Measurements from ENCODE around the gene ALKBH1.
"Not testable (repeated sequence)": the region's sequence is repeated elsewhere in the genome, so short reads cannot be mapped to it uniquely, and the experiment has no call there.

The ALKBH1 gene
- total RNA-seq = 6.8 to 7.7 (median 7.1) reads per million in 3 donors

GRCh38 chr14:77707724-77708408 lies at the start of gene ALKBH1, which contains the start of gene SLIRP:
TSS of gene ALKBH1 (minus strand) at chr14:77708023. CDS start at chr14:77708004, 19 bp downstream.
TSS of gene SLIRP (plus strand) at chr14:77708103. CDS start at chr14:77708112, 9 bp downstream.
- Histone ChIP-seq H3K9me3 (ENCODE audit: control insufficient read depth, low read length) (no peaks in the 10 kb centered on the region), H3K4me3 (ENCODE audit: insufficient read depth, low read depth, low read length, poor library complexity, severe bottlenecking) (peak within 1 kb of the TSS; percentile 96), H3K27me3 (replicated peaks; ENCODE audit: control insufficient read depth, insufficient read depth, low read length, poor library complexity, severe bottlenecking) (no peaks in the 10 kb centered on the region), H3K4me1 (ENCODE audit: control insufficient read depth, insufficient read depth, low read length, poor library complexity, severe bottlenecking) (peaks cover 20% of the 10 kb centered on the region), H3K27ac (ENCODE audit: insufficient read depth, low read length, poor library complexity, severe bottlenecking) (peak within 1 kb of the TSS; percentile 76), H3K36me3 (ENCODE audit: control insufficient read depth, insufficient read depth, low read length) (peaks cover 43% of the 10 kb centered on the region)
- peak; percentile 70 to 82 (median 80) for DNase-seq

- DNase-seq = no peak
- Histone ChIP-seq H3K27me3 (replicated peaks; ENCODE audit: control insufficient read depth, insufficient read depth, low read length, poor library complexity, severe bottlenecking) (no peaks in the 10 kb centered on the region), H3K4me1 (ENCODE audit: control insufficient read depth, insufficient read depth, low read length, poor library complexity, severe bottlenecking) (peaks cover 2% of the 10 kb centered on the region), H3K36me3 (ENCODE audit: control insufficient read depth, insufficient read depth, low read length) (peaks cover 58% of the 10 kb centered on the region), H3K9me3 (ENCODE audit: control insufficient read depth, low read length) (no peaks in the 10 kb centered on the region), H3K27ac (ENCODE audit: insufficient read depth, low read length, poor library complexity, severe bottlenecking) (no peak overlapping the region), H3K4me3 (ENCODE audit: insufficient read depth, low read depth, low read length, poor library complexity, severe bottlenecking) (no peak overlapping the region)
These were observed 45.1 kb upstream of the ALKBH1 start for GRCh38 chr14:77752799-77753516.

- DNase-seq = no peak
- no peak overlapping the region for H3K4me3 ChIP-seq (ENCODE audit: insufficient read depth, low read depth, low read length, poor library complexity, severe bottlenecking)
- H3K4me1 ChIP-seq (ENCODE audit: control insufficient read depth, insufficient read depth, low read length, poor library complexity, severe bottlenecking) = no peaks in the 10 kb centered on the region
- H3K27ac ChIP-seq (ENCODE audit: insufficient read depth, low read length, poor library complexity, severe bottlenecking) = no peak overlapping the region
- H3K9me3 ChIP-seq (ENCODE audit: control insufficient read depth, low read length) = no peaks in the 10 kb centered on the region
- peaks cover 58% of the 10 kb centered on the region for H3K36me3 ChIP-seq (ENCODE audit: control insufficient read depth, insufficient read depth, low read length)
- H3K27me3 ChIP-seq (replicated peaks; ENCODE audit: control insufficient read depth, insufficient read depth, low read length, poor library complexity, severe bottlenecking) = no peaks in the 10 kb centered on the region
These were observed 44.4 kb upstream of the ALKBH1 start for GRCh38 chr14:77752266-77752665.

- not testable (repeated sequence) for H3K9me3 ChIP-seq (ENCODE audit: control insufficient read depth, low read length); H3K4me1 ChIP-seq (ENCODE audit: control insufficient read depth, insufficient read depth, low read length, poor library complexity, severe bottlenecking); H3K4me3 ChIP-seq (ENCODE audit: insufficient read depth, low read depth, low read length, poor library complexity, severe bottlenecking); H3K27me3 ChIP-seq (replicated peaks; ENCODE audit: control insufficient read depth, insufficient read depth, low read length, poor library complexity, severe bottlenecking); H3K27ac ChIP-seq (ENCODE audit: insufficient read depth, low read length, poor library complexity, severe bottlenecking); DNase-seq
- H3K36me3 ChIP-seq (ENCODE audit: control insufficient read depth, insufficient read depth, low read length) = peaks cover 50% of the 10 kb centered on the region
These were observed 39.6 kb upstream of the ALKBH1 start for GRCh38 chr14:77747425-77747824.

GRCh38 chr14:77746064-77746702 lies 38.4 kb upstream of the ALKBH1 start:
- Histone ChIP-seq H3K4me3 (ENCODE audit: insufficient read depth, low read depth, low read length, poor library complexity, severe bottlenecking) (no peak overlapping the region), H3K36me3 (ENCODE audit: control insufficient read depth, insufficient read depth, low read length) (peaks cover 39% of the 10 kb centered on the region), H3K4me1 (ENCODE audit: control insufficient read depth, insufficient read depth, low read length, poor library complexity, severe bottlenecking) (no peaks in the 10 kb centered on the region), H3K27ac (ENCODE audit: insufficient read depth, low read length, poor library complexity, severe bottlenecking) (no peak overlapping the region), H3K9me3 (ENCODE audit: control insufficient read depth, low read length) (no peaks in the 10 kb centered on the region), H3K27me3 (replicated peaks; ENCODE audit: control insufficient read depth, insufficient read depth, low read length, poor library complexity, severe bottlenecking) (no peaks in the 10 kb centered on the region)
- DNase-seq = no peak

- Histone ChIP-seq H3K4me1 (ENCODE audit: control insufficient read depth, insufficient read depth, low read length, poor library complexity, severe bottlenecking) (no peaks in the 10 kb centered on the region), H3K27me3 (replicated peaks; ENCODE audit: control insufficient read depth, insufficient read depth, low read length, poor library complexity, severe bottlenecking) (no peaks in the 10 kb centered on the region), H3K36me3 (ENCODE audit: control insufficient read depth, insufficient read depth, low read length) (peaks cover 36% of the 10 kb centered on the region), H3K4me3 (ENCODE audit: insufficient read depth, low read depth, low read length, poor library complexity, severe bottlenecking) (no peak overlapping the region), H3K9me3 (ENCODE audit: control insufficient read depth, low read length) (no peaks in the 10 kb centered on the region), H3K27ac (ENCODE audit: insufficient read depth, low read length, poor library complexity, severe bottlenecking) (no peak overlapping the region)
- DNase-seq = no peak
These were observed 33.6 kb upstream of the ALKBH1 start for GRCh38 chr14:77741438-77741837.

- Histone ChIP-seq H3K27ac (ENCODE audit: insufficient read depth, low read length, poor library complexity, severe bottlenecking) (peak overlapping the region; percentile 5), H3K4me1 (ENCODE audit: control insufficient read depth, insufficient read depth, low read length, poor library complexity, severe bottlenecking) (no peaks in the 10 kb centered on the region), H3K4me3 (ENCODE audit: insufficient read depth, low read depth, low read length, poor library complexity, severe bottlenecking) (no peak overlapping the region), H3K27me3 (replicated peaks; ENCODE audit: control insufficient read depth, insufficient read depth, low read length, poor library complexity, severe bottlenecking) (no peaks in the 10 kb centered on the region), H3K9me3 (ENCODE audit: control insufficient read depth, low read length) (no peaks in the 10 kb centered on the region), H3K36me3 (ENCODE audit: control insufficient read depth, insufficient read depth, low read length) (peaks cover 55% of the 10 kb centered on the region)
- DNase-seq = no peak
These were observed 30.9 kb upstream of the ALKBH1 start for GRCh38 chr14:77738559-77739250.

GRCh38 chr14:77730976-77731497 lies 23.2 kb upstream of the ALKBH1 start:
- H3K27ac ChIP-seq (ENCODE audit: insufficient read depth, low read length, poor library complexity, severe bottlenecking) = no peak overlapping the region
- DNase-seq = no peak
- H3K36me3 ChIP-seq (ENCODE audit: control insufficient read depth, insufficient read depth, low read length) = peaks cover 87% of the 10 kb centered on the region
- H3K4me3 ChIP-seq (ENCODE audit: insufficient read depth, low read depth, low read length, poor library complexity, severe bottlenecking) = no peak overlapping the region
- no peaks in the 10 kb centered on the region for H3K4me1 ChIP-seq (ENCODE audit: control insufficient read depth, insufficient read depth, low read length, poor library complexity, severe bottlenecking)
- H3K27me3 ChIP-seq (replicated peaks; ENCODE audit: control insufficient read depth, insufficient read depth, low read length, poor library complexity, severe bottlenecking) = no peaks in the 10 kb centered on the region
- no peaks in the 10 kb centered on the region for H3K9me3 ChIP-seq (ENCODE audit: control insufficient read depth, low read length)

GRCh38 chr14:77722301-77722700 lies 14.5 kb upstream of the ALKBH1 start:
- no peak for DNase-seq
- H3K4me1 ChIP-seq (ENCODE audit: control insufficient read depth, insufficient read depth, low read length, poor library complexity, severe bottlenecking) = no peaks in the 10 kb centered on the region
- peaks cover 88% of the 10 kb centered on the region for H3K36me3 ChIP-seq (ENCODE audit: control insufficient read depth, insufficient read depth, low read length)
- no peak overlapping the region for H3K27ac ChIP-seq (ENCODE audit: insufficient read depth, low read length, poor library complexity, severe bottlenecking)
- H3K4me3 ChIP-seq (ENCODE audit: insufficient read depth, low read depth, low read length, poor library complexity, severe bottlenecking) = no peak overlapping the region
- H3K27me3 ChIP-seq (replicated peaks; ENCODE audit: control insufficient read depth, insufficient read depth, low read length, poor library complexity, severe bottlenecking) = no peaks in the 10 kb centered on the region
- H3K9me3 ChIP-seq (ENCODE audit: control insufficient read depth, low read length) = no peaks in the 10 kb centered on the region
